K562 (cell line): ENCODE results near the gene KCNG3. TPM values are rescaled to one million over a fixed set of nuclear protein-coding genes. Genes with fewer than 3 reads are reported as not detected.
"Not testable (repeated sequence)": the region's sequence is repeated elsewhere in the genome, so short reads cannot be mapped to it uniquely, and the experiment has no call there.

Experiments
- ATAC-seq: fragments of 200-7000 bp; cut with Tn5 transposase; 3 replicates; pipeline ENCODE4 v1.9.1; 2020; ENCODE audit warnings: moderate library complexity
- BruUV-seq: library from RNA; stranded (reverse); fragments of 400-500 nt; replicated peaks from 2 replicates; lab custom pipeline; 2021; lab: Mats Ljungman, UMichigan
- CTCF ChIA-PET: fragments of 300-600 bp; formaldehyde crosslinking; extraction: SDS; loops from one replicate; lab custom pipeline; 2021; ENCODE audit warnings: low intra/inter-chr PET ratio; lab: Yijun Ruan, JAX
- POLR2A ChIA-PET: fragments of 300-600, 350-650 bp; sonication (Branson Sonifier 250); formaldehyde crosslinking; extraction: SDS; loops from one replicate; lab custom pipeline; 2021; ENCODE audit warnings: antibody characterized with exemption, inconsistent platforms; lab: Yijun Ruan, JAX
- DNase-seq, 4 experiments: peaks; one replicate each; pipeline versions ENCODE4 v3.0.0 to v3.0.0-alpha.2; 2011 to 2018; ENCODE audit warnings: low spot score in 3 of 4, mixed read lengths in 3 of 4; ENCODE audit errors: extremely low read depth in 1 of 4
- FAIRE-seq: peaks from 2 replicates; lab custom pipeline; 2011; peaks lifted over from hg19 to GRCh38; lab: Jason Lieb, UNC
- H2AFZ ChIP-seq: 2 replicates; pipeline ENCODE4 v1.6.0; 2011; ENCODE audit warnings: low read depth, low read length, control low read depth, inconsistent platforms
- H3K27ac ChIP-seq: fragments of 200-600 bp; 3 replicates; pipeline ENCODE4 v1.8.0; 2011; ENCODE audit warnings: low read depth, mild to moderate bottlenecking, control low read depth, inconsistent platforms, low read length, moderate library complexity, mixed read lengths; ENCODE audit errors: extremely low read depth
- H3K27me3 ChIP-seq, 2 experiments: fragments of 300-600 bp in 1 of 2; 2 replicates in 1 of 2; 3 replicates in 1 of 2; pipeline versions ENCODE4 v1.6.0 to v1.8.0; 2011; ENCODE audit warnings: inconsistent platforms in 2 of 2, low read length in 2 of 2, mild to moderate bottlenecking in 1 of 2, mixed read lengths in 1 of 2, moderate library complexity in 1 of 2; ENCODE audit not compliant: control insufficient read depth in 2 of 2, insufficient read depth in 2 of 2
- H3K36me3 ChIP-seq: fragments of 300-600 bp; 3 replicates; pipeline ENCODE4 v1.8.0; 2011; ENCODE audit warnings: mild to moderate bottlenecking, low read length, inconsistent platforms; ENCODE audit not compliant: control insufficient read depth, insufficient read depth
- H3K4me1 ChIP-seq, 2 experiments: fragments of 200-600 bp in 1 of 2; replicated peaks in 1 of 2; 2 replicates in 1 of 2; 3 replicates in 1 of 2; pipeline versions ENCODE4 v1.5.1 to v1.8.0; 2011; ENCODE audit warnings: inconsistent platforms in 2 of 2, low read length in 2 of 2, mild to moderate bottlenecking in 1 of 2, mixed read lengths in 1 of 2, moderate library complexity in 1 of 2; ENCODE audit not compliant: control insufficient read depth in 2 of 2, insufficient read depth in 2 of 2
- H3K4me2 ChIP-seq: 2 replicates; pipeline ENCODE4 v1.6.1; 2011; ENCODE audit warnings: low read length, control low read depth, inconsistent platforms, mixed read lengths; ENCODE audit not compliant: insufficient read depth
- H3K4me3 ChIP-seq: fragments of 200-600 bp; sonication (generic), shearing (Covaris generic); 2 replicates; pipeline ENCODE4 v1.5.1; 2016; ENCODE audit warnings: control low read depth, inconsistent platforms
- H3K79me2 ChIP-seq: fragments of 200-600 bp; 3 replicates; pipeline ENCODE4 v1.8.0; 2011; ENCODE audit warnings: low read length, inconsistent platforms; ENCODE audit not compliant: control insufficient read depth, insufficient read depth
- H3K9ac ChIP-seq, 2 experiments: 2 replicates each; pipeline versions ENCODE4 v1.6.0 to v1.6.1; 2011; ENCODE audit warnings: low read depth in 2 of 2, low read length in 2 of 2, control low read depth in 1 of 2, inconsistent platforms in 1 of 2, mild to moderate bottlenecking in 1 of 2, mixed read lengths in 1 of 2; ENCODE audit not compliant: insufficient read depth in 1 of 2
- H3K9me1 ChIP-seq: one replicate; pipeline ENCODE4 v1.6.0; 2011; ENCODE audit warnings: inconsistent platforms, mild to moderate bottlenecking, low read length, moderate library complexity; ENCODE audit not compliant: control insufficient read depth, insufficient read depth
- H3K9me3 ChIP-seq: replicated peaks from 2 replicates; pipeline ENCODE4 v1.5.1; 2011; ENCODE audit warnings: low read depth, low read length, inconsistent platforms; ENCODE audit not compliant: control insufficient read depth, insufficient read depth
- H4K20me1 ChIP-seq: replicated peaks from 2 replicates; pipeline ENCODE4 v1.6.1; 2011; ENCODE audit warnings: low read length, inconsistent platforms, mixed read lengths; ENCODE audit not compliant: control insufficient read depth, insufficient read depth
- POLR2A ChIP-seq: fragments of 450-650 bp; conservative IDR thresholded peaks from 2 replicates; pipeline ENCODE4 v1.6.1; 2016
- WGBS: fragments of 100-300 bp; shearing (Covaris generic); methylation state at CpG from one replicate; pipeline ENCODE4 v1.1.6; 2016; ENCODE audit warnings: low coverage, mixed read lengths; ENCODE audit not compliant: insufficient coverage; ENCODE audit errors: missing lambda C conversion rate; 5-methylcytosine and 5-hydroxymethylcytosine counted together
- in situ Hi-C: fragments of 300-500 bp; cut with MboI; formaldehyde crosslinking; loops from 4 replicates; pipeline ENCODE4 v1.15.0; 2018; ENCODE audit warnings: inconsistent platforms, mixed read lengths
- intact Hi-C: fragments of 100-400 bp; cut with micrococcal nuclease; formaldehyde crosslinking; loops from 2 replicates; pipeline ENCODE4 v1.14.2; 2022
- polyA plus RNA-seq, 8 experiments: library from polyadenylated mRNA; depleted of rRNA in 4 of 8; stranded (reverse) in 5 of 8; unstranded in 3 of 8; fragments of >200 nt; fragmentation: Nextera tagmentation in 2 of 8; fragmentation: Illumina TruSeq in 1 of 8; extraction: Ambion mirVana in 2 of 8; extraction: Trizol in 1 of 8; gene quantifications; 2 replicates each; pipeline versions ENCODE4 v1.2.1 to v1.2.3, GENCODE V29; 2011 to 2014; ENCODE audit warnings: inconsistent platforms in 1 of 8, missing spikeins in 1 of 8
- total RNA-seq, 7 experiments: library from RNA; depleted of rRNA in 6 of 7; stranded (reverse); fragments of >200 nt in 6 of 7; fragmentation: Illumina TruSeq in 2 of 7; extraction: Trizol in 2 of 7; gene quantifications; 2 replicates each; pipeline versions ENCODE4 v1.2.1 to v1.2.3, GENCODE V29; 2011 to 2021; ENCODE audit warnings: low replicate concordance in 1 of 7
- TF ChIP-seq, protein P1 (sequence below): fragments of 450-650 bp; IDR thresholded peaks from 2 replicates; pipeline ENCODE4 v1.6.1; 2018; ENCODE audit not compliant: partially characterized antibody

Gene KCNG3
- total and polyA plus RNA-seq, 9 of the 15 experiments (the other 6 are each of a cell fraction or from before 2014, with no cell fraction given) = not detected

DNA sequence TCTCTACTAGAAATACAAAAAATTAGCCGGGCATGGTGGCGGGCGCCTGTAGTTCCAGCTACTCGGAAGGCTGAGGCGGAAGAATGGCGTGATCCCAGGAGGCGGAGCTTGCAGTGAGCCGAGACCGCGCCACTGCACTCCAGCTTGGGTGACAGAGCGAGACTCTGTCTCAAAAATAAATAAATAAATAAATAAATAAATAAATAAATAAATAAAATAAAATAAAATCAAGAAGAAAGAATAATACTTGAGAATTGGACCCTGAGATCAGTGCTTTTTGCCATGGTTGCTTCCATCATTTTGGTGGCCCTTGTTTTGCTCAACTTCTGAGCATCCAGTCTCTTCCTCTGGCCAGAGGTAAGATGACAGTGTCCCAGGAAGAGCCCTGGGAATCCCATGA is 95.7 kb downstream of the KCNG3 start:
- H3K9me1 ChIP-seq, H3K36me3 ChIP-seq, H3K9me3 ChIP-seq, H3K27me3 ChIP-seq, H3K4me2 ChIP-seq, H3K79me2 ChIP-seq, CTCF ChIA-PET, H4K20me1 ChIP-seq, BruUV-seq, ATAC-seq, FAIRE-seq, H3K27ac ChIP-seq, H3K9ac ChIP-seq, in situ Hi-C loops, DNase-seq, H3K4me3 ChIP-seq, H3K4me1 ChIP-seq, intact Hi-C loops: not testable (repeated sequence)
- peak overlapping the region; percentile 71 for H2AFZ ChIP-seq
- WGBS = 22% methylated on average over 7 of the region's 11 CpGs
- POLR2A ChIA-PET = interaction anchor here (1.0 kb wide), 1 partner anchor 11 kb away, joined by 3 read pairs; no protein-coding TSS in a partner anchor
- TF ChIP-seq, protein P1, sequence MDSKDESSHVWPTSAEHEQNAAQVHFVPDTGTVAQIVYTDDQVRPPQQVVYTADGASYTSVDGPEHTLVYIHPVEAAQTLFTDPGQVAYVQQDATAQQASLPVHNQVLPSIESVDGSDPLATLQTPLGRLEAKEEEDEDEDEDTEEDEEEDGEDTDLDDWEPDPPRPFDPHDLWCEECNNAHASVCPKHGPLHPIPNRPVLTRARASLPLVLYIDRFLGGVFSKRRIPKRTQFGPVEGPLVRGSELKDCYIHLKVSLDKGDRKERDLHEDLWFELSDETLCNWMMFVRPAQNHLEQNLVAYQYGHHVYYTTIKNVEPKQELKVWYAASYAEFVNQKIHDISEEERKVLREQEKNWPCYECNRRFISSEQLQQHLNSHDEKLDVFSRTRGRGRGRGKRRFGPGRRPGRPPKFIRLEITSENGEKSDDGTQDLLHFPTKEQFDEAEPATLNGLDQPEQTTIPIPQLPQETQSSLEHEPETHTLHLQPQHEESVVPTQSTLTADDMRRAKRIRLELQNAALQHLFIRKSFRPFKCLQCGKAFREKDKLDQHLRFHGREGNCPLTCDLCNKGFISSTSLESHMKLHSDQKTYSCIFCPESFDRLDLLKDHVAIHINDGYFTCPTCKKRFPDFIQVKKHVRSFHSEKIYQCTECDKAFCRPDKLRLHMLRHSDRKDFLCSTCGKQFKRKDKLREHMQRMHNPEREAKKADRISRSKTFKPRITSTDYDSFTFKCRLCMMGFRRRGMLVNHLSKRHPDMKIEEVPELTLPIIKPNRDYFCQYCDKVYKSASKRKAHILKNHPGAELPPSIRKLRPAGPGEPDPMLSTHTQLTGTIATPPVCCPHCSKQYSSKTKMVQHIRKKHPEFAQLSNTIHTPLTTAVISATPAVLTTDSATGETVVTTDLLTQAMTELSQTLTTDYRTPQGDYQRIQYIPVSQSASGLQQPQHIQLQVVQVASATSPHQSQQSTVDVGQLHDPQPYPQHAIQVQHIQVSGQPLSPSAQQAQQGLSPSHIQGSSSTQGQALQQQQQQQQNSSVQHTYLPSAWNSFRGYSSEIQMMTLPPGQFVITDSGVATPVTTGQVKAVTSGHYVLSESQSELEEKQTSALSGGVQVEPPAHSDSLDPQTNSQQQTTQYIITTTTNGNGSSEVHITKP = peak; percentile 79
- peak; percentile 42; the same call in 1 of the 2 replicates for TF ChIP-seq POLR2A
